Esophagus squamous epithelium (tissue), 4 donors: ENCODE data around the gene TFF3.

Experiments
- POLR2A ChIP-seq, 4 donors: fragments of 450-650 bp; IDR thresholded peaks; one replicate each; pipeline ENCODE4 v1.6.1; 2017; ENCODE audit warnings: antibody characterized with exemption in 4 of 4, mild to moderate bottlenecking in 4 of 4, moderate library complexity in 3 of 4
- TF ChIP-seq, protein P1 (sequence below), 6 experiments: fragments of 450-650 bp in 4 of 6; fragments of 200-600 bp in 2 of 6; sonication (generic) in 2 of 6; IDR thresholded peaks; one replicate each; pipeline ENCODE4 v1.5.1; 2016 to 2019; ENCODE audit warnings: antibody characterized with exemption in 6 of 6, mild to moderate bottlenecking in 4 of 6, moderate library complexity in 4 of 6

DNA sequence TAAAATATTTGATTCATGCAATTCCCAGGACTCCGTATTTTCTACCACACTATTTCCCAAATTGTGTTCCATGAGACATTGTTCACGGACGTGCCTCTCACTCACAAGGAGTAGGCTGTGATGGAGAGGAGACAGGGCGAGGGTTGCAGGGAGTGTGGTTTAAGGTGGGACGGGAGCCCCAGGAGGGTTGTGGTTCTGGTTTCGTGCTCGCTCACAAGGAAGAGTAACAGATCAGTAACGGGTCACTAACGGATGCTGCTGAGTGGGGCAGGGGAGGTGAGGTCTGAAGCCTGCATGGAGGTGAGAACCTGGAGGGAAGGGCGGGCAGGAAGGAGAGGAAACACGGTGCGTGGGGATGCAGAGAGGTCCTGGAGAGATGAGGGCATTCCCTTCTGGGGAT is 28.8 kb downstream of the TFF3 start:
- TF ChIP-seq, protein P1, sequence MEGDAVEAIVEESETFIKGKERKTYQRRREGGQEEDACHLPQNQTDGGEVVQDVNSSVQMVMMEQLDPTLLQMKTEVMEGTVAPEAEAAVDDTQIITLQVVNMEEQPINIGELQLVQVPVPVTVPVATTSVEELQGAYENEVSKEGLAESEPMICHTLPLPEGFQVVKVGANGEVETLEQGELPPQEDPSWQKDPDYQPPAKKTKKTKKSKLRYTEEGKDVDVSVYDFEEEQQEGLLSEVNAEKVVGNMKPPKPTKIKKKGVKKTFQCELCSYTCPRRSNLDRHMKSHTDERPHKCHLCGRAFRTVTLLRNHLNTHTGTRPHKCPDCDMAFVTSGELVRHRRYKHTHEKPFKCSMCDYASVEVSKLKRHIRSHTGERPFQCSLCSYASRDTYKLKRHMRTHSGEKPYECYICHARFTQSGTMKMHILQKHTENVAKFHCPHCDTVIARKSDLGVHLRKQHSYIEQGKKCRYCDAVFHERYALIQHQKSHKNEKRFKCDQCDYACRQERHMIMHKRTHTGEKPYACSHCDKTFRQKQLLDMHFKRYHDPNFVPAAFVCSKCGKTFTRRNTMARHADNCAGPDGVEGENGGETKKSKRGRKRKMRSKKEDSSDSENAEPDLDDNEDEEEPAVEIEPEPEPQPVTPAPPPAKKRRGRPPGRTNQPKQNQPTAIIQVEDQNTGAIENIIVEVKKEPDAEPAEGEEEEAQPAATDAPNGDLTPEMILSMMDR (IDR thresholded peaks at IDR 0.05) = no peak
- TF ChIP-seq POLR2A (IDR thresholded peaks at IDR 0.05) = no peak
